Fibroblast of lung (primary cell): ENCODE results near the gene ANKRD33. TPM values are rescaled to one million over a fixed set of nuclear protein-coding genes. Genes with fewer than 3 reads are reported as not detected.

ENCODE experiments used
- DNase-seq, 2 donors: peaks; one replicate each; pipeline versions ENCODE4 v3.0.0 to v3.0.0-alpha.2; 2010; ENCODE audit warnings: low read depth in 2 of 2
- H2AFZ ChIP-seq: 2 replicates; pipeline ENCODE4 v1.5.1; 2012; ENCODE audit warnings: low read length, control low read depth, inconsistent platforms
- H3K27ac ChIP-seq: 2 replicates; pipeline ENCODE4 v1.5.1; 2011; ENCODE audit warnings: low read length, control low read depth; ENCODE audit not compliant: insufficient read depth
- H3K27me3 ChIP-seq: 2 replicates; pipeline ENCODE4 v1.5.1; 2011; ENCODE audit warnings: mild to moderate bottlenecking, low read length; ENCODE audit not compliant: control insufficient read depth, insufficient read depth
- H3K36me3 ChIP-seq: 2 replicates; pipeline ENCODE4 v1.5.1; 2011; ENCODE audit warnings: low read length; ENCODE audit not compliant: control insufficient read depth, insufficient read depth
- H3K4me1 ChIP-seq: 2 replicates; pipeline ENCODE4 v1.5.1; 2011; ENCODE audit warnings: low read length; ENCODE audit not compliant: control insufficient read depth, insufficient read depth; ENCODE audit errors: extremely low read depth
- H3K4me2 ChIP-seq: 2 replicates; pipeline ENCODE4 v1.5.1; 2011; ENCODE audit warnings: low read length, control low read depth; ENCODE audit not compliant: insufficient read depth; ENCODE audit errors: extremely low read depth
- H3K4me3 ChIP-seq, 4 experiments: fragments of 200-600 bp in 1 of 4; sonication (generic) in 1 of 4; replicated peaks in 1 of 4; 2 replicates each; pipeline ENCODE4 v1.5.1; 2011 to 2016; ENCODE audit warnings: low read length in 4 of 4, low read depth in 3 of 4, mild to moderate bottlenecking in 3 of 4, control low read depth in 2 of 4, inconsistent platforms in 1 of 4, mixed read lengths in 1 of 4; ENCODE audit not compliant: insufficient read depth in 1 of 4; ENCODE audit errors: control extremely low read depth in 1 of 4
- H3K79me2 ChIP-seq: 2 replicates; pipeline ENCODE4 v1.5.1; 2012; ENCODE audit warnings: mild to moderate bottlenecking, low read length, inconsistent platforms; ENCODE audit not compliant: control insufficient read depth, insufficient read depth
- H3K9ac ChIP-seq: 2 replicates; pipeline ENCODE4 v1.5.1; 2011; ENCODE audit warnings: mild to moderate bottlenecking, low read length, control low read depth; ENCODE audit not compliant: insufficient read depth
- H3K9me3 ChIP-seq: 2 replicates; pipeline ENCODE4 v1.5.1; 2012; ENCODE audit warnings: low read depth, low read length; ENCODE audit not compliant: control insufficient read depth, insufficient read depth
- H4K20me1 ChIP-seq: 2 replicates; pipeline ENCODE4 v1.5.1; 2011; ENCODE audit warnings: low read length; ENCODE audit not compliant: control insufficient read depth, insufficient read depth; ENCODE audit errors: extremely low read depth
- EZH2 ChIP-seq: IDR thresholded peaks from 2 replicates; pipeline ENCODE4 v1.5.1; 2012; ENCODE audit warnings: low read length, control low read depth, mild to moderate bottlenecking; ENCODE audit errors: missing control alignments
- polyA plus RNA-seq, 2 donors: library from polyadenylated mRNA; depleted of rRNA in 1 of 2; stranded (reverse) in 1 of 2; unstranded in 1 of 2; fragments of >200 nt; gene quantifications; 2 replicates each; pipeline ENCODE4 v1.2.1, GENCODE V29; 2011 to 2012; ENCODE audit warnings: missing spikeins in 1 of 2
- total RNA-seq: library from RNA; depleted of rRNA; stranded (reverse); fragments of >200 nt; gene quantifications from 2 replicates; pipeline ENCODE4 v1.2.1, GENCODE V29; 2014
- TF ChIP-seq, protein P1 (sequence below), 2 donors: IDR thresholded peaks in 1 of 2; conservative IDR thresholded peaks in 1 of 2; 1 replicate in 1 of 2; 2 replicates in 1 of 2; pipeline ENCODE4 v1.5.1; 2011 to 2012; ENCODE audit warnings: low read length in 2 of 2, control low read depth in 1 of 2, inconsistent platforms in 1 of 2, low read depth in 1 of 2, mild to moderate bottlenecking in 1 of 2

Gene ANKRD33
- total and polyA plus RNA-seq, 2 donors (not counting 1 experiment from before 2014, with no cell fraction given), result under 0.01 TPM; not detected in 1

DNA sequence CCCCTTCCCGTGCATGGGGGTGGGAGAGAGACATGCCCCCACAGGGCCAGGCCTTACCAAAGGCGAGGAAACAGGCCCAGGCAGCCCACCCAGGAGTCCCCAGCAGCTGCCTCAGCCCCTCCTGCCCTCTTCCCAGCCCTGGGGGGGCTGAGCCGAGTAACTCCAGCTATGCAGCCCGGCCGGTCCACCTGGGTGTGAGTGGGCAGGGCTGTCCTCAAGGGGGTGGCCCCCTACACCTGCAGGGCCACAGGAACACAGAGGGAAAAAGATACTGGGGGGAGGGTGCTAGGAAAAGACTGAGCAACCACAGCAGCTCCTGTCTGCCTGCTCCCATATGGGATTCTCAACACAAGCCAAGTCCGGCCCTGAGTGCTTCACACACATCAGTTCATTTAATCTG lies 46.9 kb upstream of the ANKRD33 start:
- H4K20me1 ChIP-seq, result no peaks in the 10 kb centered on the region
- H3K27me3 ChIP-seq, result peaks cover 52% of the 10 kb centered on the region
- no peak overlapping the region for H3K4me3 ChIP-seq
- TF ChIP-seq, protein P1, sequence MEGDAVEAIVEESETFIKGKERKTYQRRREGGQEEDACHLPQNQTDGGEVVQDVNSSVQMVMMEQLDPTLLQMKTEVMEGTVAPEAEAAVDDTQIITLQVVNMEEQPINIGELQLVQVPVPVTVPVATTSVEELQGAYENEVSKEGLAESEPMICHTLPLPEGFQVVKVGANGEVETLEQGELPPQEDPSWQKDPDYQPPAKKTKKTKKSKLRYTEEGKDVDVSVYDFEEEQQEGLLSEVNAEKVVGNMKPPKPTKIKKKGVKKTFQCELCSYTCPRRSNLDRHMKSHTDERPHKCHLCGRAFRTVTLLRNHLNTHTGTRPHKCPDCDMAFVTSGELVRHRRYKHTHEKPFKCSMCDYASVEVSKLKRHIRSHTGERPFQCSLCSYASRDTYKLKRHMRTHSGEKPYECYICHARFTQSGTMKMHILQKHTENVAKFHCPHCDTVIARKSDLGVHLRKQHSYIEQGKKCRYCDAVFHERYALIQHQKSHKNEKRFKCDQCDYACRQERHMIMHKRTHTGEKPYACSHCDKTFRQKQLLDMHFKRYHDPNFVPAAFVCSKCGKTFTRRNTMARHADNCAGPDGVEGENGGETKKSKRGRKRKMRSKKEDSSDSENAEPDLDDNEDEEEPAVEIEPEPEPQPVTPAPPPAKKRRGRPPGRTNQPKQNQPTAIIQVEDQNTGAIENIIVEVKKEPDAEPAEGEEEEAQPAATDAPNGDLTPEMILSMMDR (conservative IDR thresholded peaks at IDR 0.05 in 1 of 2, IDR thresholded peaks at IDR 0.05 in 1 of 2; ENCODE audit: low read depth in 1 of 2, low read length in 2 of 2), result no peak
- TF ChIP-seq EZH2, result no peak
- DNase-seq, result no peak
- H3K4me2 ChIP-seq, result no peak overlapping the region
- H3K4me1 ChIP-seq, result no peaks in the 10 kb centered on the region
- H3K27ac ChIP-seq, result no peak overlapping the region
- no peaks in the 10 kb centered on the region for H3K79me2 ChIP-seq
- no peak overlapping the region for H2AFZ ChIP-seq
- H3K9me3 ChIP-seq, result no peaks in the 10 kb centered on the region
- no peak overlapping the region for H3K9ac ChIP-seq
- H3K36me3 ChIP-seq, result no peaks in the 10 kb centered on the region

DNA sequence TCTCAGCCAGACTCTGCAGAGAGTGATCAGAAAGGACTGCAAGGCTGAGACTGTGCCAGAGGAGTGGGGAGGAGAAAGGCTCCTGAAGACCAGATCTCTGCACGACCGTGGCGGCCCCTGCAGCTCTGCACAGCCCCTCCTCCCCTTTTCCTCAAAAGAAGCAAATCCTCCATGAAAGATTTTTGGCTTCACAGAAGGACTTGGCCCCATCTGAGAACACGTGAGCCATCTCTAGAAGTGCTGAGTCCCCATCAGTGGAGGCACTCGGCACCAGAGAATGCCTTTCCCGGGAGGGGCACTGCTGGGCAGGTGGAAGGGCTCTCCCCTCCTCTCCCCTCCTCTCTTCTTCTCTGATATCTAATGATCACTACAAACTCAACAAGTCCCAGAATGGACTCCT lies 46.2 kb upstream of the ANKRD33 start:
- Histone ChIP-seq H3K9ac (no peak overlapping the region), H3K79me2 (no peaks in the 10 kb centered on the region), H3K4me3 (no peak overlapping the region), H2AFZ (no peak overlapping the region), H3K36me3 (no peaks in the 10 kb centered on the region), H3K27ac (no peak overlapping the region), H3K9me3 (no peaks in the 10 kb centered on the region), H3K27me3 (peaks cover 59% of the 10 kb centered on the region), H4K20me1 (no peaks in the 10 kb centered on the region), H3K4me2 (no peak overlapping the region), H3K4me1 (no peaks in the 10 kb centered on the region)
- no peak for TF ChIP-seq EZH2
- TF ChIP-seq, protein P1 (conservative IDR thresholded peaks at IDR 0.05 in 1 of 2, IDR thresholded peaks at IDR 0.05 in 1 of 2; ENCODE audit: low read depth in 1 of 2, low read length in 2 of 2), result no peak
- no peak for DNase-seq

DNA sequence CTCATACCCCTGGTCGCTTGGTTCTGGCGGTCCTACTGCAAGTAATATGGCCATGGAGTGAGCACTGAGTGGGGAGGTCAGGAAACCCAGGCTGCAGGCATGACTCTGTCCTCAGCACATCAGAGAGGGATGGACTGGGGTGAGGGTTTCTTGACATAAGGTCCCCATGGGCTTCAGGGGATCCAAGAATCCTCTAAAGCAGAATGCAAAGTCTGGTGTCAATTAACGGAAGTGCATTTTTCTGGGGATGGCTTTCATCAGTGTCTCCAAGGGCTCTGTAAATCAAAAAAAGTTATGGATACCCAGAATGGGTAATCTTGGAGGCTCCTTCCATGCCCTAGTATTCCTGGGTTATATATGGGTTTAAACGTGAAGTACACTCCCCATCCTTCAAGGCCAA lies 43.0 kb upstream of the ANKRD33 start:
- Histone ChIP-seq H2AFZ (no peak overlapping the region), H3K4me3 (no peak overlapping the region), H3K27ac (no peak overlapping the region), H3K9me3 (no peaks in the 10 kb centered on the region), H3K79me2 (no peaks in the 10 kb centered on the region), H3K4me2 (no peak overlapping the region), H3K4me1 (no peaks in the 10 kb centered on the region), H3K9ac (no peak overlapping the region), H3K36me3 (no peaks in the 10 kb centered on the region), H3K27me3 (peaks cover 55% of the 10 kb centered on the region), H4K20me1 (no peaks in the 10 kb centered on the region)
- TF ChIP-seq EZH2, result no peak
- TF ChIP-seq, protein P1 (conservative IDR thresholded peaks at IDR 0.05 in 1 of 2, IDR thresholded peaks at IDR 0.05 in 1 of 2; ENCODE audit: low read depth in 1 of 2, low read length in 2 of 2), result no peak
- DNase-seq, result no peak
